ENCODE measurements around the gene ARHGEF26. TPM values are rescaled to one million over a fixed set of nuclear protein-coding genes. Genes with fewer than 3 reads are reported as not detected.

The ARHGEF26 gene
- total RNA-seq, 1 experiment from 2014 or later, result 13.7 TPM

GRCh38 chr3:154217671-154218070 is 96.5 kb downstream of the ARHGEF26 start:
- no peak overlapping the region for H4K8ac ChIP-seq (replicated peaks; ENCODE audit: insufficient read length, low read depth, low read length)
- no CpG with 5 or more reads among the region's 6 CpGs for WGBS (ENCODE audit: extremely low coverage, insufficient read length, low lambda C conversion rate)

More at GRCh38 chr3:154217671-154218070, 96.5 kb downstream of the ARHGEF26 start:
- H4K5ac ChIP-seq (ENCODE audit: insufficient read length, low read depth, low read length), result no peak overlapping the region
- H3K79me1 ChIP-seq (ENCODE audit: insufficient read depth, low read depth, low read length, poor library complexity, severe bottlenecking), result no peaks in the 10 kb centered on the region
- no peak overlapping the region for H3K4ac ChIP-seq (ENCODE audit: low read depth, low read length)
- H3K23ac ChIP-seq (ENCODE audit: insufficient read length, low read depth, low read length), result no peak overlapping the region
- Mint-ChIP-seq H3K4me3 (no peak overlapping the region), H3K9me3 (no peaks in the 10 kb centered on the region; a peak in 1 of 5 replicates), H3K27me3 (ENCODE audit: low read depth) (no peaks in the 10 kb centered on the region), H3K4me1 (no peaks in the 10 kb centered on the region), H3K36me3 (ENCODE audit: insufficient read depth in 1 of 3, low read depth in 3 of 3) (peaks cover 16 to 29% (median 16%) of the 10 kb centered on the region in 3 experiments), H3K27ac (no peak overlapping the region)
- no peaks in the 10 kb centered on the region for H3K79me2 ChIP-seq (ENCODE audit: insufficient read depth, low read length)
- no peak overlapping the region for H3K27ac ChIP-seq (ENCODE audit: insufficient read length, low read depth, low read length)
- H3K9me3 ChIP-seq (ENCODE audit: control insufficient read depth, low read depth, low read length), result no peaks in the 10 kb centered on the region
- no peak for TF ChIP-seq CTCF (conservative IDR thresholded peaks at IDR 0.05)
- H2BK15ac ChIP-seq (ENCODE audit: low read depth, low read length), result no peak overlapping the region
- no peaks in the 10 kb centered on the region for H4K20me1 ChIP-seq (ENCODE audit: control insufficient read depth, insufficient read depth, insufficient read length)
- H2BK5ac ChIP-seq (ENCODE audit: insufficient read length, low read length), result no peak overlapping the region
- no peak overlapping the region for H3T11ph ChIP-seq (ENCODE audit: low read length)
- H3K4me1 ChIP-seq (ENCODE audit: insufficient read depth, low read length), result no peaks in the 10 kb centered on the region
- H3K4me2 ChIP-seq (ENCODE audit: insufficient read depth, insufficient read length, low read length), result no peak overlapping the region
- no peak overlapping the region for H2AK5ac ChIP-seq (ENCODE audit: insufficient read length, low read length)
- H3K9ac ChIP-seq (ENCODE audit: extremely low read depth, insufficient read length, low read length), result no peak overlapping the region
- H3K56ac ChIP-seq (ENCODE audit: insufficient read length, low read depth, low read length), result no peak overlapping the region
- no peak overlapping the region for H2BK12ac ChIP-seq (ENCODE audit: insufficient read length, low read depth, low read length)
- no peak for DNase-seq
- no peak overlapping the region for H2BK20ac ChIP-seq (ENCODE audit: low read depth, low read length, poor library complexity, severe bottlenecking)
- H2AFZ ChIP-seq (ENCODE audit: low read length), result no peak overlapping the region
- H2BK120ac ChIP-seq (ENCODE audit: low read depth, low read length, poor library complexity, severe bottlenecking), result no peak overlapping the region
- H3K14ac ChIP-seq (ENCODE audit: insufficient read depth, low read length), result no peak overlapping the region
- no peak overlapping the region for H4K91ac ChIP-seq (ENCODE audit: insufficient read length, low read depth, low read length)
- no peak overlapping the region for H3K18ac ChIP-seq (ENCODE audit: insufficient read length, low read depth, low read length)
- H3K23me2 ChIP-seq (ENCODE audit: insufficient read length, low read depth, low read length, poor library complexity, severe bottlenecking), result no peaks in the 10 kb centered on the region
- no peaks in the 10 kb centered on the region for H3K27me3 ChIP-seq (ENCODE audit: insufficient read depth, low read length)

Measured in H9 (cell line).